ENCODE measurements around the gene EXOC2.

The EXOC2 gene

GRCh38 chr6:527989-528673 lies 164.8 kb downstream of the EXOC2 start:
- no peak for DNase-seq (ENCODE audit: low spot score)

GRCh38 chr6:524803-525202 lies 168.1 kb downstream of the EXOC2 start:
- no peak for DNase-seq (ENCODE audit: low spot score)

- no peak for DNase-seq (ENCODE audit: low spot score)
Measured at GRCh38 chr6:520820-521219, 172.1 kb downstream of the EXOC2 start.

GRCh38 chr6:518218-518617 lies 174.7 kb downstream of the EXOC2 start:
- DNase-seq (ENCODE audit: low spot score) = no peak

GRCh38 chr6:516213-516612 lies 176.7 kb downstream of the EXOC2 start:
- no peak for DNase-seq (ENCODE audit: low spot score)

- DNase-seq (ENCODE audit: low spot score) = no peak
Measured at GRCh38 chr6:515267-515666, 177.7 kb downstream of the EXOC2 start.

- no peak for DNase-seq (ENCODE audit: low spot score)
Measured at GRCh38 chr6:514396-514978, 178.5 kb downstream of the EXOC2 start.

- no peak for DNase-seq (ENCODE audit: low spot score)
Measured at GRCh38 chr6:513961-514360, 179.0 kb downstream of the EXOC2 start.

GRCh38 chr6:513058-513457 lies 179.9 kb downstream of the EXOC2 start:
- DNase-seq (ENCODE audit: low spot score) = no peak

GRCh38 chr6:511488-512137 lies 181.3 kb downstream of the EXOC2 start:
- DNase-seq (ENCODE audit: low spot score) = no peak

GRCh38 chr6:509676-510075 lies 183.3 kb downstream of the EXOC2 start:
- no peak for DNase-seq (ENCODE audit: low spot score)

GRCh38 chr6:508614-509013 lies 184.3 kb downstream of the EXOC2 start:
- DNase-seq (ENCODE audit: low spot score) = no peak

- DNase-seq (ENCODE audit: low spot score) = no peak
Measured at GRCh38 chr6:508006-508405, 184.9 kb downstream of the EXOC2 start.

GRCh38 chr6:506920-507622 lies 185.9 kb downstream of the EXOC2 start:
- DNase-seq (ENCODE audit: low spot score) = no peak

GRCh38 chr6:506508-506907 lies 186.4 kb downstream of the EXOC2 start:
- DNase-seq (ENCODE audit: low spot score) = no peak

GRCh38 chr6:505374-505773 lies 187.6 kb downstream of the EXOC2 start:
- no peak for DNase-seq (ENCODE audit: low spot score)

GRCh38 chr6:504446-504980 lies 188.4 kb downstream of the EXOC2 start:
- DNase-seq (ENCODE audit: low spot score) = no peak

GRCh38 chr6:503610-504362 lies 189.2 kb downstream of the EXOC2 start:
- DNase-seq (ENCODE audit: low spot score) = no peak

GRCh38 chr6:502761-503160 lies 190.2 kb downstream of the EXOC2 start:
- no peak for DNase-seq (ENCODE audit: low spot score)

- DNase-seq (ENCODE audit: low spot score) = no peak
Measured at GRCh38 chr6:501891-502601, 190.9 kb downstream of the EXOC2 start.

- no peak for DNase-seq (ENCODE audit: low spot score)
Measured at GRCh38 chr6:499617-500016, 193.3 kb downstream of the EXOC2 start.
